ENCODE data around the gene TNFSF4. TPM values are rescaled to one million over a fixed set of nuclear protein-coding genes. Genes with fewer than 3 reads are reported as not detected.
"Not testable (repeated sequence)": the region's sequence is repeated elsewhere in the genome, so short reads cannot be mapped to it uniquely, and the experiment has no call there.

Gene TNFSF4, protein sequence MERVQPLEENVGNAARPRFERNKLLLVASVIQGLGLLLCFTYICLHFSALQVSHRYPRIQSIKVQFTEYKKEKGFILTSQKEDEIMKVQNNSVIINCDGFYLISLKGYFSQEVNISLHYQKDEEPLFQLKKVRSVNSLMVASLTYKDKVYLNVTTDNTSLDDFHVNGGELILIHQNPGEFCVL
- 2.5 TPM in 2 replicates for total RNA-seq

DNA sequence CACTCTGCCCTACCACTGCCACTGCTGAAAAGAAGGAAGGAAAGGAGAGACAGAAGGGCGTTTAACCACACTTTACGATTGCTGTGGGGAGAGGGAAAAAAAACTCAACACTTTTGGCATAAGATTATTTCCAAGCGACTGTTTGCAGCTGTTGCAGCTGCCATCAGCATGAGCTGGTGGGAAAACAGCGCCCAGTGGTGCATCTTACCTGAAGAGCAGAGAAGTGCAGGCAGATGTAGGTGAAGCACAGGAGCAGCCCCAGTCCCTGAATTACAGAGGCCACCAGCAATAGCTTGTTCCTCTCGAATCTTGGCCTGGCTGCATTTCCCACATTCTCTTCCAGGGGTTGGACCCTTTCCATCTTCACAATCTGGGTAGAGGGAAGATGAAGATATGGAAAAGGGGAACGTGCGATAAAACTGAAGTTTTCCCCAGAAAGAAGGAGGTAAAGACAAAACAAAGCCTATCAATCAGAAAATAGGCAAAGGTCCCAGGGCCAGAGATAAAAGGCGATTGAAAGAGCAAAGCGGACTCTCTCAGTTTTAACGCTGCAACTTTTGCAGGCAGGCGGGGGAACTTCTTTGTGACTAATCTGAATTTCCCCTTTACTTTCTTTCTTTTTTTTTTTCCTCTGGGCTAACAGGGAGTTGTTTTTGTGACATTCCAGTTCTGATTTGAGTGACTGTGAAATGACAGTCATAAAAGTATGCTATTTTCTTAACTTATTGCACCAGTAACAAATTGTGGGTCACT lies at the start of gene TNFSF4:
Gene TNFSF4, minus strand, starts transcription at position 516 of the 753 bp plus-strand sequence. Its CDS starts 155 bp downstream, at position 361.
- intact Hi-C loops (cut with micrococcal nuclease), result loop anchor here (5.0 to 10.0 kb wide), 4 partner anchors 90 to 1538 kb away; partner anchors contain the start of genes CENPL and DARS2

- intact Hi-C loops (cut with micrococcal nuclease), result no loop called here
Measured at GRCh38 chr1:173255214-173255813, 48.2 kb upstream of the TNFSF4 start.

GRCh38 chr1:173253046-173253445 lies 45.9 kb upstream of the TNFSF4 start:
- intact Hi-C loops (cut with micrococcal nuclease), result no loop called here

DNA sequence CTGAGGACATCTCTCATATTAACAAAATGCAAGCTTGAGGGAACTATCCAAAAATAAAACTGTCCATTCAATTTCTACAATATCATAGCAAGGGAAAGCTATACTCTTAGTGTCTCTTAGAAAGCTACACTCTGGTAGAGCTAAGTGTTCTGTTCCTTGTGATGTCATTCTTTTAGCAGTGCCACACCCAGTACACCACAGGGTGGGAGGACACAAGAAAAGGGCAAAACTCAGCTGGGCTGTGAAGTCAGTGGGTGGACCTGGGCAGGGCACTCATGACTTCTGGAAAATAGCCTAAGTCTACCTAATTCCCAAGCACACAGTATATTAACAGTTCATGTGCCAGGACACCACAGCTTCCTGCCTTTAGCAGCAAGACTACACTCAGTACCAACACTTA lies 42.2 kb upstream of the TNFSF4 start:
- intact Hi-C loops (cut with micrococcal nuclease), result no loop called here

DNA sequence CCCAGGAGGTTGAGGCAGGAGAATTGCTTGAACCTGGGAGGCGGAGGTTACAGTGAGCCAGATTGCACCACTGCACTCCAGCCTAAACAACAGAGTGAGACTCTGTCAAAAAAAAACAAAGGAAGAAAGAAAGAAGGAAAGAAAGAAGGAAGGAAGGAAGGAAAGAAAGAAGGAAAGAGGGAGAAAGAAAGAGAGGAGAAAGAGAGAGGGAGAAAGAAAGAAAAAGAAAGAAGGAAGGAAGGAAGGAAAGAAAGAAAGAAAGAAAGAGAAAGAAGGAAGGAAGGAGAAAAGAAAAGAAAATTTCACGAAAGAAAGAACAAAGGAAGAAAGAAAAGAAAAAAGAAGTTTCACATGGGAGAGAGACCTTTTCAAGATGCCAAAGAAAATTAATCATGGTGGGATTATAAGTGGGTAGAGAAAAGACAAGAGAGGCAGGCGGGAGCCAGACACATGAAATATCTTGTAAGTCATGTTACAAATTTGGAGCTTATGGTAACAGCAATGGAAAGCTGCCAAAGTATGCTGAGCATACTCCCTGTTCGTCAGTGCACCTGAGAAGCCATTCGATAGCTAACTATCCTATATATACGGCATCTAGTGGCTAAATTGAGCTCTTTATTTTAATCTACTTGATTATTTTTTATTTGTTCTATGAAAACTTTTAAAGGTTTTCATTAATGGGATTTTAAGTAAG lies 41.3 kb upstream of the TNFSF4 start:
- intact Hi-C loops (cut with micrococcal nuclease), result no loop called here

DNA sequence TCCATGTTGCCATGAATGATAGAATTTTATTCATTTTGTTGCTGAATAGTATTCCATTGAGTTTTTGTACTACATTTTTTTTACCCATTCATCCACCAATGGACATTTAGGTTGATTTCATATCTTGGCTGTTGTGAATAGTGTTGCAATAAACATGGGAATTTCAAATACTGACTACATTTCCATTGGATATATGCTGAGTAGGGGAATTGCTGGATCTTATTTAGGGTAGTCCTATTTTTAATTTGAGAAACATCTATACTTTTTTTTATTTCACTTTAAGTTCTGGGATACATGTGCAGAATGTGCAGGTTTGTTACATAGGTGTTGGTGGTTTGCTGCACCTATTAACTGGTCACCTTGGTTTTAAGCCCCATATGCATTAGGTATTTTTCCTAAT lies 38.8 kb upstream of the TNFSF4 start:
- intact Hi-C loops (cut with micrococcal nuclease), result no loop called here

GRCh38 chr1:173243300-173243699 lies 36.2 kb upstream of the TNFSF4 start:
- intact Hi-C loops (cut with micrococcal nuclease), result no loop called here

DNA sequence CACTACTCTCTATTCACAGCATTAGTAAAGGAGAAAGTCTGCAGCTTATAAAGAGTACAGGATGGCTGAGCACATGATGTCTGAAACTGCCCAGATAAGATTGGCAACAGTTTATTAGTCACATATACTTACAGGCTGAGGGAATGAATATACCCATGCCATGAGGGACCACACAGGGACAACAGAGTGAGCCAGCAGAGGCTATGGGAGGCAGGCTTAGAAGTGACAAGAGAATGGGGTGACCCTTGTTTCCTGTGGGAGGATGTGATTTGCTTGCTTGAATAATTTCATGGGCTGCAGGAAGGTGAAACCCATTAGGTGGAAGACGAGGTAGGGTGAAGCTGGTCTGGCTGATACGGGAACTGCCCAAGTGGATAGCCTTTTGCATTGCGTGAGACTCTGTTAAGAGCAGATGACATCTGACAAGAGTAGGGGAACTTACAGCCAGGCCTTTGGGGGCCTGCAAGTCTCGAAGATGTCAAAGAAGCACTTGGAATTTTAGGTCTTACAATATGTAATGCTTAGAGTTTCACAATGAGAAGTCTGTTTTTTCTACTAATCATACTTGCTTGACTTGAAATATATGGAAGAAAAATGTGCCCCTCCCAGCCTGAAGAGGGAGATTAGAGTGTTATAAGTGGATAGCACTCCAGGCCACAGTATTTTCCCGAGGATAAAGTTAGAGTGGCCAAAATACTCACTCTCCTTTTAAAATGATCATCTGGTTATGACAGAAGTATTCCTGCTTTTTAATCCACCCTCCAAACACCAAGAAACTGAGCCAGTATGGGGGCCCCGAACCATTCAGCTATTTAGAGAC lies 34.6 kb upstream of the TNFSF4 start:
- intact Hi-C loops (cut with micrococcal nuclease), result no loop called here

DNA sequence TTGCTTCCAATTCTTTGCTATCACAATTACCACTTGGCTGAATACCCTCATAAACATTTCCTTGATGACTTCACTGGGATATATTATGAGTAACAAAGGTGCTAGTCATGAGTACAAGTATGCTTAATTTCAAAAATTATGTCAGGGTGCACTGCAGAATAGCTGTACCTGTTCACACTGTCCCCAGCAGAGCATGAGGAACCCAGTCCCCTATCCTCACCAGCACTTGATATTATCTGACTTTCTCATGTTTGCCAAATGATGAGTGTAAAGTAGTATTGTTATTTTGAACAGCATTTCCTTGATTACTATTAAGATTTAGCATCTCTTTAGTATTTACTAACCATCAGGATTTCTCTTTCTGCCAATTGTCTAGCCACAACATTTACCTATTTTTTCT lies 33.5 kb upstream of the TNFSF4 start:
- intact Hi-C loops (cut with micrococcal nuclease), result no loop called here

- intact Hi-C loops (cut with micrococcal nuclease), result no loop called here
Measured at GRCh38 chr1:173239058-173239457, 31.9 kb upstream of the TNFSF4 start.

GRCh38 chr1:173234899-173235298 lies 27.8 kb upstream of the TNFSF4 start:
- intact Hi-C loops (cut with micrococcal nuclease), result no loop called here

DNA sequence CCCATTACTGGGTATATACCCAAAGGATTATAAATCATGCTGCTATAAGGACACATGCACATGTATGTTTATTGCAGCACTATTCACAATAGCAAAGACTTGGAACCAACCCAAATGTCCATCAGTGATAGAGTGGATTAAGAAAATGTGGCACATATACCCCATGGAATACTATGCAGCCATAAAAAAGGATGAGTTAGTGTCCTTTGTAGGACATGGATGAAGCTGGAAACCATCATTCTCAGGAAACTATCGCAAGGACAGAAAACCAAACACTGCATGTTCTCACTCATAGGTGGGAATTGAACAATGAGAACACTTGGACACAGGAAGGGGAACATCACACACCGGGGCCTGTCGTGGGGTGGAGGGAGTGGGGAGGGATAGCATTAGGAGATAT lies 27.3 kb upstream of the TNFSF4 start:
- intact Hi-C loops (cut with micrococcal nuclease), result not testable (repeated sequence)

DNA sequence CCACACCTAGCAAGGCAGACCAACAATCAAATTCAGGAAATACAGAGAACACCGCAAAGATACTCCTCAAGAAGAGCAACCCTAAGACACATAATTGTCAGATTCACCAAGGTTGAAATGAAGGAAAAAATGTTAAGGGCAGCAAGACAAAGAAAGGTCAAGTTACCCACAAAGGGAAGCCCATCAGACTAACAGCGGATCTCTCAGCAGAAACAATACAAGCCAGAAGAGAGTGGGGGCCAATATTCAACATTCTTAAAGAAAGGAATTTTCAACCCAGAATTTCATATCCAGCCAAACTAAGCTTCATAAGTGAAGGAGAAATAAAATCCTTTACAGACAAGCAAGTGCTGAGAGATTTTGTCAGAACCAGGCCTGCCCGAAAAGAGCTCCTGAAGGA lies 21.9 kb upstream of the TNFSF4 start:
- intact Hi-C loops (cut with micrococcal nuclease), result not testable (repeated sequence)

DNA sequence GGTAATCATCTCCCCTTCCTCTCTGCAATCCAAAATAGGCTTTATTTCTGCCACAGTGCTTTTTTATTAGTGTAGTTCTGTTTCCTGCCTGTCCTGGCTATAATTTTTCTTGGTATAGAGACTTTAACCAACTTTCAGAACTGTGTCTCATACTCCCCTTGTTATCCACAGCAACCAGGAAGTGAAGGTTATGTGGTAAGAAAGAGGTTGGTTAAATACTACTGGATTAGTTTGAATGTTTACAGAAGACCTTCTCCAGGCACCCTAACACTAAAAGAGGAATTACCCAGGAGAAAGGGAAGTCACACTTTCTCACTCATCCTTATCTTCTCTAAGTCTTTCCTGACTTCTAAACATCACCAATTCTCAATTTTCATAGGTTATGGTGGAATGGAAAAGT lies 17.8 kb upstream of the TNFSF4 start:
- intact Hi-C loops (cut with micrococcal nuclease), result no loop called here

- intact Hi-C loops (cut with micrococcal nuclease), result no loop called here
Measured at GRCh38 chr1:173224280-173224892, 17.3 kb upstream of the TNFSF4 start.

DNA sequence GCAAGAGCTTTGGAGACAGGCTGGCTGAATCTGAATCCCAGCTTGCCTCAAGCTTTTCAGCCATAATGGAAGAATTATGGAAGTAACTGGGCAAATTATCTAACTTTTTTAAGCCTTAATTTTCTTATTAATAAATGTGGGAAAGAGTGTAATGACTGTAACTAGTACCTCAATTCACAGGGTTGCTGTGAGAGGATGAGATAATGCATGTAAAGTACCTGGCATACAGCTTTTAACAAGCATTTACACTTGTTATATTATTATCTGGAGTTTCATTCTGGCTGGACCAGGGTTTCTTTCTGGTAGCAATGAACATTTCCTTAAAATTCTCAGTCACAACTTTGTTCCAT lies 15.9 kb upstream of the TNFSF4 start:
- intact Hi-C loops (cut with micrococcal nuclease), result no loop called here

GRCh38 chr1:173222149-173223030 lies 15.3 kb upstream of the TNFSF4 start:
- intact Hi-C loops (cut with micrococcal nuclease), result no loop called here

GRCh38 chr1:173220157-173220556 lies 13.0 kb upstream of the TNFSF4 start:
- intact Hi-C loops (cut with micrococcal nuclease), result no loop called here

DNA sequence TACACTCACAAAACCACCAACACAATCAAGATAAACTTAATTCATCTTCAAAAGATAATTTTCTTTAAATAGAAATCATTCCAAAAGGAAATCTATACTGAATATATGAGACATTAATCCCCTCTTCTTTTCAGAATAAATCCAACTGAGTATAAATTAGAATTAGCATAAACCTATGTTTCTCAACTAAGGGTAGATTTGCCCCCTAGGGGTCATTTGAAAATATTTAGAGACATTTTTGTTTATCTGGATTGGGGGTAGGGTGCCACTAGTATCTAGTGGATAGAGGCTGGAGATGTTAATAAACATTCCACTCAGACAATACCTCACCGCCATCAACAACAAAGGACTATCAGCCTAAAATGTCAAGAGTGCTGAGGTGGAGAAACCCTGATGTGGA lies 6.5 kb upstream of the TNFSF4 start:
- intact Hi-C loops (cut with micrococcal nuclease), result no loop called here

Data from T-helper 1 cell treated with Interleukin-12 subunit alpha and Interleukin-12 subunit beta and Interleukin-4 antibody, amounts not matched to agents 30 ng/mL and 1 ng/mL, for 36 hours (primary cell).